IPS-18a (cell line): ENCODE measurements around the gene RGR.

ENCODE experiments used
- H3K27ac ChIP-seq: one replicate; pipeline ENCODE4 v1.5.1; 2013; ENCODE audit warnings: low read length
- H3K27me3 ChIP-seq: one replicate; pipeline ENCODE4 v1.6.1; 2013; ENCODE audit warnings: mild to moderate bottlenecking, low read length; ENCODE audit not compliant: control insufficient read depth, insufficient read depth
- H3K36me3 ChIP-seq: one replicate; pipeline ENCODE4 v1.6.1; 2013; ENCODE audit warnings: low read depth, low read length; ENCODE audit not compliant: control insufficient read depth
- H3K4me1 ChIP-seq: one replicate; pipeline ENCODE4 v1.6.1; 2013; ENCODE audit warnings: low read depth, low read length; ENCODE audit not compliant: control insufficient read depth
- H3K4me3 ChIP-seq: one replicate; pipeline ENCODE4 v1.5.1; 2013; ENCODE audit warnings: low read length
- H3K9ac ChIP-seq: one replicate; pipeline ENCODE4 v1.6.1; 2013; ENCODE audit warnings: mild to moderate bottlenecking, low read length, moderate library complexity
- H3K9me3 ChIP-seq: one replicate; pipeline ENCODE4 v1.6.1; 2013; ENCODE audit warnings: low read depth, low read length; ENCODE audit not compliant: control insufficient read depth

The RGR gene

GRCh38 chr10:84205049-84205852 lies 39.6 kb upstream of the RGR start:
- H3K27me3 ChIP-seq = no peaks in the 10 kb centered on the region

GRCh38 chr10:84205853-84206525 lies 38.9 kb upstream of the RGR start:
- Histone ChIP-seq H3K27ac (no peak overlapping the region), H3K9me3 (no peaks in the 10 kb centered on the region), H3K36me3 (no peaks in the 10 kb centered on the region), H3K4me1 (no peaks in the 10 kb centered on the region), H3K9ac (no peak overlapping the region), H3K27me3 (no peaks in the 10 kb centered on the region), H3K4me3 (no peak overlapping the region)

More at GRCh38 chr10:84205049-84205852, 39.6 kb upstream of the RGR start:
- Histone ChIP-seq H3K9me3 (no peaks in the 10 kb centered on the region), H3K4me3 (no peak overlapping the region), H3K27ac (no peak overlapping the region), H3K36me3 (no peaks in the 10 kb centered on the region), H3K9ac (no peak overlapping the region), H3K4me1 (no peaks in the 10 kb centered on the region)

- Histone ChIP-seq H3K4me1 (no peaks in the 10 kb centered on the region), H3K9me3 (no peaks in the 10 kb centered on the region), H3K9ac (no peak overlapping the region), H3K27ac (no peak overlapping the region), H3K27me3 (no peaks in the 10 kb centered on the region), H3K4me3 (no peak overlapping the region), H3K36me3 (no peaks in the 10 kb centered on the region)
These were observed 36.8 kb upstream of the RGR start for GRCh38 chr10:84208023-84208422.

- Histone ChIP-seq H3K4me3 (no peak overlapping the region), H3K27ac (no peak overlapping the region), H3K9me3 (no peaks in the 10 kb centered on the region), H3K4me1 (no peaks in the 10 kb centered on the region), H3K27me3 (no peaks in the 10 kb centered on the region), H3K36me3 (no peaks in the 10 kb centered on the region), H3K9ac (no peak overlapping the region)
These were observed 33.3 kb upstream of the RGR start for GRCh38 chr10:84211566-84211965.

- H3K4me1 ChIP-seq = no peaks in the 10 kb centered on the region
- no peaks in the 10 kb centered on the region for H3K27me3 ChIP-seq
These were observed 32.8 kb upstream of the RGR start for GRCh38 chr10:84212014-84212413.

GRCh38 chr10:84213076-84213475 lies 31.8 kb upstream of the RGR start:
- H3K36me3 ChIP-seq = no peaks in the 10 kb centered on the region
- no peak overlapping the region for H3K4me3 ChIP-seq
- no peaks in the 10 kb centered on the region for H3K9me3 ChIP-seq
- H3K4me1 ChIP-seq = no peaks in the 10 kb centered on the region
- H3K27ac ChIP-seq = no peak overlapping the region
- H3K9ac ChIP-seq = no peak overlapping the region
- no peaks in the 10 kb centered on the region for H3K27me3 ChIP-seq

More at GRCh38 chr10:84212014-84212413, 32.8 kb upstream of the RGR start:
- Histone ChIP-seq H3K36me3 (no peaks in the 10 kb centered on the region), H3K4me3 (no peak overlapping the region), H3K9ac (no peak overlapping the region), H3K27ac (no peak overlapping the region), H3K9me3 (no peaks in the 10 kb centered on the region)

GRCh38 chr10:84214046-84214572 lies 30.7 kb upstream of the RGR start:
- Histone ChIP-seq H3K9ac (no peak overlapping the region), H3K27me3 (no peaks in the 10 kb centered on the region), H3K9me3 (no peaks in the 10 kb centered on the region), H3K27ac (no peak overlapping the region), H3K36me3 (no peaks in the 10 kb centered on the region), H3K4me3 (no peak overlapping the region), H3K4me1 (no peaks in the 10 kb centered on the region)

- Histone ChIP-seq H3K36me3 (no peaks in the 10 kb centered on the region), H3K27me3 (no peaks in the 10 kb centered on the region), H3K9ac (no peak overlapping the region), H3K4me1 (no peaks in the 10 kb centered on the region), H3K9me3 (no peaks in the 10 kb centered on the region), H3K4me3 (no peak overlapping the region), H3K27ac (no peak overlapping the region)
These were observed 30.1 kb upstream of the RGR start for GRCh38 chr10:84214612-84215235.

- Histone ChIP-seq H3K36me3 (no peaks in the 10 kb centered on the region), H3K4me1 (no peaks in the 10 kb centered on the region), H3K9ac (no peak overlapping the region), H3K27me3 (no peaks in the 10 kb centered on the region), H3K9me3 (no peaks in the 10 kb centered on the region), H3K4me3 (no peak overlapping the region), H3K27ac (no peak overlapping the region)
These were observed 28.0 kb upstream of the RGR start for GRCh38 chr10:84216834-84217233.

GRCh38 chr10:84217746-84218145 lies 27.1 kb upstream of the RGR start:
- no peaks in the 10 kb centered on the region for H3K4me1 ChIP-seq
- no peak overlapping the region for H3K27ac ChIP-seq
- H3K4me3 ChIP-seq = no peak overlapping the region
- H3K9me3 ChIP-seq = no peaks in the 10 kb centered on the region
- H3K36me3 ChIP-seq = no peaks in the 10 kb centered on the region
- H3K9ac ChIP-seq = no peak overlapping the region
- no peaks in the 10 kb centered on the region for H3K27me3 ChIP-seq

- H3K27ac ChIP-seq = no peak overlapping the region
- no peak overlapping the region for H3K9ac ChIP-seq
- no peaks in the 10 kb centered on the region for H3K4me1 ChIP-seq
- H3K9me3 ChIP-seq = no peaks in the 10 kb centered on the region
- no peaks in the 10 kb centered on the region for H3K27me3 ChIP-seq
- no peak overlapping the region for H3K4me3 ChIP-seq
- H3K36me3 ChIP-seq = no peaks in the 10 kb centered on the region
These were observed 22.9 kb upstream of the RGR start for GRCh38 chr10:84221916-84222315.
